Cardiac muscle cell (in vitro differentiated cells and primary cell): ENCODE results near the gene BHLHA9. TPM values are rescaled to one million over a fixed set of nuclear protein-coding genes. Genes with fewer than 3 reads are reported as not detected.

ENCODE experiments used
- DNase-seq, 2 donors: peaks; one replicate each; pipeline versions ENCODE4 v3.0.0 to v3.0.0-alpha.2; 2010 to 2017; ENCODE audit warnings: low read depth in 1 of 2, low spot score in 1 of 2
- H3K27ac ChIP-seq: fragments of 200-600 bp; sonication (generic); 2 replicates; pipeline ENCODE4 v1.5.1; 2016
- H3K27me3 ChIP-seq: fragments of 200-600 bp; sonication (generic); 2 replicates; pipeline ENCODE4 v1.6.0; 2016; ENCODE audit warnings: control low read depth
- H3K36me3 ChIP-seq: fragments of 200-600 bp; sonication (generic); 2 replicates; pipeline ENCODE4 v1.5.1; 2016; ENCODE audit warnings: control low read depth
- H3K4me1 ChIP-seq: fragments of 200-600 bp; sonication (generic); 2 replicates; pipeline ENCODE4 v1.8.1; 2017; ENCODE audit warnings: low read depth, mild to moderate bottlenecking, mixed run types
- H3K4me3 ChIP-seq: fragments of 200-600 bp; sonication (generic); 2 replicates; pipeline ENCODE4 v1.5.1; 2016; ENCODE audit warnings: mild to moderate bottlenecking
- H3K9me3 ChIP-seq: fragments of 200-600 bp; sonication (generic); 2 replicates; pipeline ENCODE4 v1.5.1; 2017; ENCODE audit warnings: low read depth, mild to moderate bottlenecking, control low read depth
- polyA plus RNA-seq: library from polyadenylated mRNA; unstranded; fragments of >200 nt; fragmentation: Nextera tagmentation; extraction: Ambion mirVana; gene quantifications from 2 replicates; pipeline ENCODE4 v1.2.1, GENCODE V29; 2016
- total RNA-seq: library from RNA; depleted of rRNA; stranded (reverse); fragments of >200 nt; gene quantifications from 2 replicates; pipeline ENCODE4 v1.2.3, GENCODE V29; 2016
- TF ChIP-seq, protein P1 (sequence below): IDR thresholded peaks from 2 replicates; pipeline ENCODE4 v1.5.1; 2012; ENCODE audit warnings: low read depth, mild to moderate bottlenecking, low read length

BHLHA9 gene
- total and polyA plus RNA-seq, 2 experiments from 2014 or later: 0.92 TPM; not detected in 1

DNA sequence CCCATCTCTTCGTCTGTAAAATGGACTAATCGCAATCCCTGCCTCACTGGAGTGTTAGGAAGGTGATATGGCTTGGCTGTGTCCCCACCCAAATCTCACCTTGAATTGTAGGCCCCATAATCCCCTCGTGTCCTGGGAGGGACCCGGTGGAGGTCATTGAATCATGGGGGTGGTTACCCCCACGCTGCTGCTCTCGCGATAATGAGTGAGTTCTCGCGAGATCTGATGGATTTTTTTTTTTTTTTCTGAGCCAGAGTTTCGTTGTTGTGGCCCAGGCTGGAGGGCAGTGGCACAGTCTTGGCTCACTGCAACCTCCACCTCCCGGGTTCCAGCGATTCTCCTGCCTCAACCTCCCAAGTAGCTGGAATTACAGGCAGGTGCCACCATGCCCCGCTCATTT, 20.4 kb downstream of the BHLHA9 start:
- DNase-seq: no peak
- no peaks in the 10 kb centered on the region for H3K27me3 ChIP-seq
- no peak overlapping the region for H3K4me3 ChIP-seq
- no peaks in the 10 kb centered on the region for H3K9me3 ChIP-seq
- TF ChIP-seq, protein P1, sequence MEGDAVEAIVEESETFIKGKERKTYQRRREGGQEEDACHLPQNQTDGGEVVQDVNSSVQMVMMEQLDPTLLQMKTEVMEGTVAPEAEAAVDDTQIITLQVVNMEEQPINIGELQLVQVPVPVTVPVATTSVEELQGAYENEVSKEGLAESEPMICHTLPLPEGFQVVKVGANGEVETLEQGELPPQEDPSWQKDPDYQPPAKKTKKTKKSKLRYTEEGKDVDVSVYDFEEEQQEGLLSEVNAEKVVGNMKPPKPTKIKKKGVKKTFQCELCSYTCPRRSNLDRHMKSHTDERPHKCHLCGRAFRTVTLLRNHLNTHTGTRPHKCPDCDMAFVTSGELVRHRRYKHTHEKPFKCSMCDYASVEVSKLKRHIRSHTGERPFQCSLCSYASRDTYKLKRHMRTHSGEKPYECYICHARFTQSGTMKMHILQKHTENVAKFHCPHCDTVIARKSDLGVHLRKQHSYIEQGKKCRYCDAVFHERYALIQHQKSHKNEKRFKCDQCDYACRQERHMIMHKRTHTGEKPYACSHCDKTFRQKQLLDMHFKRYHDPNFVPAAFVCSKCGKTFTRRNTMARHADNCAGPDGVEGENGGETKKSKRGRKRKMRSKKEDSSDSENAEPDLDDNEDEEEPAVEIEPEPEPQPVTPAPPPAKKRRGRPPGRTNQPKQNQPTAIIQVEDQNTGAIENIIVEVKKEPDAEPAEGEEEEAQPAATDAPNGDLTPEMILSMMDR: no peak
- H3K27ac ChIP-seq: no peak overlapping the region
- no peaks in the 10 kb centered on the region for H3K4me1 ChIP-seq
- no peaks in the 10 kb centered on the region for H3K36me3 ChIP-seq

DNA sequence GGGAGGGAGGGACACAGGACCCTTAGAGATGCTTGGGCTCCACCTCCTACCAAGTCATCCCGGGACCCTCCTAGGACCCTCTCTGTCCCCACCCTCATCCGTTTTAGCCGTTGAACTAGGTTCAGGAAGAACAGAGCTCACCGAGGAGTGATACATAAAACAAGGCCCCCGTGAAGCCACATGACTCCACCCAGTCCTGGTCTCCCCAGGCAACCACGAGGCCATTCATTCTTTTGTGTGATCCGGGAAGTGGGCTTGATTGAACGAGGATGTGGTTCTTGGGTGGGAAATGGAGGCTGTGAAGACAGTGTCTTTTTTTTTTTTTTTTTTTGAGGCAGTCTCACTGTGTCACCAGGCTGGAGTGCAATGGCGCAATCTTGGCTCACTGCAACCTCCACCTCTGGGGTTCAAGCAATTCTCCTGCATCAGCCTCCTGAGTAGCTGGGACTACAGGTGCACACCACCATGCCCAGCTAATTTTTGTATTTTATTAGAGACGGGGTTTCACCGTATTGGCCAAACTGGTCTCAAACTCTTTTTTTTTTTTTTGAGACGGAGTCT, 24.0 kb downstream of the BHLHA9 start:
- TF ChIP-seq, protein P1: no peak
- Histone ChIP-seq H3K27ac (no peak overlapping the region), H3K9me3 (no peaks in the 10 kb centered on the region), H3K4me3 (no peak overlapping the region), H3K36me3 (no peaks in the 10 kb centered on the region), H3K27me3 (peaks cover 4% of the 10 kb centered on the region), H3K4me1 (no peaks in the 10 kb centered on the region)
- no peak for DNase-seq

DNA sequence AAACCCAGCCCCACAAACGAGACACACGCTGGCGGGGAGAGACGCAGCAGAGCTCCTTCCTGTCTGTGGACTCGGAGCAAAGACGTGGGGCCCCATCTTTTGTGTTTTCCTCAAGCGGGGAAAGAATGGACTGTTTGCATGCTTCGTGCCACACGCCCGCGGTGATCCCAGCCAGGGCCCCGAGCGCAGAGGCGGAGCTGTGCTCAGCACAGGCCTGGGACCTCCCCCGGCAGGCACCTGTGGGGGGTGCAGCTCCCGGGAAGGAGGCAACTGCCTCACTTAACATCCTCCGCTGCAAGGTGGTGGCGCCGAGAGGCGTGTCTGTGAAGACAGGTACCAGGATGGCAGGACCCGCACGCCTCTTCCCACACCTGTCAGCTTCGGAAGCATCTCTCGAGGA, 28.4 kb downstream of the BHLHA9 start:
- no peaks in the 10 kb centered on the region for H3K36me3 ChIP-seq
- TF ChIP-seq, protein P1: no peak
- no peaks in the 10 kb centered on the region for H3K4me1 ChIP-seq
- peaks cover 4% of the 10 kb centered on the region for H3K27me3 ChIP-seq
- DNase-seq: peak; percentile 12 to 40
- no peaks in the 10 kb centered on the region for H3K9me3 ChIP-seq
- no peak overlapping the region for H3K27ac ChIP-seq
- no peak overlapping the region for H3K4me3 ChIP-seq

DNA sequence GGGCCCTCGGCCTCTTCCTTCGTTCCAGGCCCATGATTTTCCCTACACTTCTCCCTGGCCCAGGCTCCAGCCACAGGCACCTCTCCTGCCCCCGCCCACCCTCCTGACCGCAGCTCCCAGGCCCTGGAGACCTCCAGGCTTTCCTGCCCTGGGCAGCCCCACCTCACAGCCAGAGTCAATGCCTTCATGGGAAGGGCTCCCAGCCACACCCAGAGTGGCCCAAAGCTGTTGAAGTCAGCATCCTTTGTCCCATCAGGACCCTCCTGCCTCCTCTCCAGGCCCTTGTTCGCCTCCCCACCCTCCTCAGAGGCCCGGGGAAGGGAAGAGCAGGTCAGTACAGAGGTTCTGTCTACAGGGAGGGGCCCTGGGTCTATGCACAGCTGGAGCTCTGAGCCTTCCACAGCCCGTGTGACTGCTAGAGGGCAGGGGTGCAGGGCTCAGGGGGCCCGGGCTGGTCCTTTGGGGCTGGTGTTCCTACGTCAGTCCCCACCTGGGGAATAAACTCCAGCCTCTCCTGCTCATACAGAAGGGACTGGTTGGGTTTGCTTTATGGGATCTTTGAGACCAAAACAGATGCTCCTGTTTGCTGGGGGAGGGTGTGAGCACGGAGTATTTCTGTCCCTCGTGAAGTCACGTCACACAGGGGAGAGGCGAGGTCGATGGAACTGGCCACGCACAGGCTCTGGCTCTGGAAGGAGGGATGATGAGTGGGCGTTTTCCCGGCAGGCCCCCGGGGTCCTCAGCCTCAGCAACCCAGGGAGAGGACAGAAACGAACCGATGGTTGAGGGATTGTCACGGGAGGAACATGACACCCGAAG, 29.5 kb downstream of the BHLHA9 start:
- TF ChIP-seq, protein P1: no peak
- H3K9me3 ChIP-seq: no peaks in the 10 kb centered on the region
- H3K36me3 ChIP-seq: no peaks in the 10 kb centered on the region
- no peak overlapping the region for H3K27ac ChIP-seq
- H3K27me3 ChIP-seq: peaks cover 4% of the 10 kb centered on the region
- H3K4me3 ChIP-seq: no peak overlapping the region
- DNase-seq: no peak
- H3K4me1 ChIP-seq: no peaks in the 10 kb centered on the region

DNA sequence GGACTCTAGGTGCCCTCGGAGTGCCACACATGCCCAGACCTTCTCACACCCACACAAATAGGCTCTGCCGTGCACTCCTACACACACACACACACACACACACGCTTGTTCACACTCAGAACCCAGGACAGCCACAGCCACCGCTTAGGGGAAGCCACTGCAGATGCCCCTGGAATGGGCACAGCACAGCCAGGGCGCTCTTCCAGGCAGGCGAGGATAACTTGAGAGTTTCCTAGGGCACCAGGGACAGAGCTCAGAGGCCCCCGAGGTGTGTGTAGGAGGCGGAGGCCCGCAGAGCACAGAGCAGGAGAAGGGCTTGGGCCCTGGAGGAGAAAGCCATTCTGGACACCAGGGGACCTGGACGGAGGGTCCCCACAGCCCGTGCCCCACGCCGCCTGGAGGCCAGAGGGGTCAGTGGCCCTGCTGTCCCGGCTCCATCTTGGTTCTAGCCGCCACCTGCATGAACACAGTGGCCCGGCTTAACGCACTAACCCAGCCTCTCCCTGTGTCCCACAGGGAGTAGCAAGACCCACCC, 30.2 kb downstream of the BHLHA9 start:
- Histone ChIP-seq H3K27ac (no peak overlapping the region), H3K4me3 (no peak overlapping the region), H3K4me1 (no peaks in the 10 kb centered on the region), H3K9me3 (no peaks in the 10 kb centered on the region), H3K27me3 (peaks cover 4% of the 10 kb centered on the region), H3K36me3 (no peaks in the 10 kb centered on the region)
- DNase-seq: no peak
- TF ChIP-seq, protein P1: no peak
